ENCODE measurements around the gene WWOX. TPM values are rescaled to one million over a fixed set of nuclear protein-coding genes. Genes with fewer than 3 reads are reported as not detected.

Gene WWOX
- total and polyA plus RNA-seq, 2 donors (not counting 3 experiments of a cell fraction or from before 2014, with no cell fraction given) = 6.2 to 12.5 TPM

DNA sequence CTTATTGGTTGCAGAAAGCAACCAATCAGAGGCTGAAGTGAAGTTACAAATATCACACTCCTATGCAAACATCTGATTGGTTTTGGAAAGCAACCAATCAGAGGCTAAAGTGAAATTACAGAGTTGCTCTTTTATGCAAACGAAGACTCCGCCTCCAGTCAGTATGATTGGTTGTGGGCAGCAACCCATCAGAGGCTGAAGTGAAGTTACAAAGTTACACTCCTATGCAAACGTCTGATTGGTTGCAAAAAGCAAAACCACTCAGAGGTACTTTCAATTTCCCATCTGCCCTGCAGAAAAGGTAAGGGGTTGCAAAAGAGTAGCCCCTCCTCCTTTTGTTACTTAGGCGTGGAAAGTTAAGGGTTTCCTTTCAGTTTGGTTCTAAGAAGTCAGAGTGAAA lies 803.8 kb downstream of the WWOX start:
- no peaks in the 10 kb centered on the region for H3K36me3 ChIP-seq (ENCODE audit: control insufficient read depth in 2 of 2, extremely low read depth in 1 of 2, insufficient read depth in 2 of 2, low read length in 2 of 2)
- no peaks in the 10 kb centered on the region for H4K20me1 ChIP-seq (replicated peaks; ENCODE audit: control insufficient read depth, extremely low read depth, insufficient read depth, low read length)
- H3K9ac ChIP-seq (replicated peaks; ENCODE audit: extremely low read depth, insufficient read depth, low read length) = no peak overlapping the region
- no peaks in the 10 kb centered on the region for H3K4me1 ChIP-seq (ENCODE audit: control insufficient read depth, extremely low read depth, insufficient read depth, low read length)
- no peak for DNase-seq (ENCODE audit: low read depth, low spot score)
- H3K9me1 ChIP-seq (replicated peaks; ENCODE audit: control insufficient read depth, extremely low read depth, insufficient read depth, low read length) = no peaks in the 10 kb centered on the region
- intact Hi-C loops (cut with micrococcal nuclease) (no loop called here), dilution Hi-C loops (cut with MboI; ENCODE audit: extremely low pct_ligation_motif_present, low sequenced_read_pairs) (no loop called here)
- TF ChIP-seq, protein P1, sequence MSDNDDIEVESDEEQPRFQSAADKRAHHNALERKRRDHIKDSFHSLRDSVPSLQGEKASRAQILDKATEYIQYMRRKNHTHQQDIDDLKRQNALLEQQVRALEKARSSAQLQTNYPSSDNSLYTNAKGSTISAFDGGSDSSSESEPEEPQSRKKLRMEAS (IDR thresholded peaks at IDR 0.05; ENCODE audit: insufficient read depth, insufficient read length) = no peak
- TF ChIP-seq GATA2 (IDR thresholded peaks at IDR 0.05; ENCODE audit: insufficient read depth, insufficient read length, low read depth, low read length) = no peak
- TF ChIP-seq FOS (IDR thresholded peaks at IDR 0.05; ENCODE audit: borderline replicate concordance, insufficient read depth, low read length) = no peak
- TF ChIP-seq, protein P2, sequence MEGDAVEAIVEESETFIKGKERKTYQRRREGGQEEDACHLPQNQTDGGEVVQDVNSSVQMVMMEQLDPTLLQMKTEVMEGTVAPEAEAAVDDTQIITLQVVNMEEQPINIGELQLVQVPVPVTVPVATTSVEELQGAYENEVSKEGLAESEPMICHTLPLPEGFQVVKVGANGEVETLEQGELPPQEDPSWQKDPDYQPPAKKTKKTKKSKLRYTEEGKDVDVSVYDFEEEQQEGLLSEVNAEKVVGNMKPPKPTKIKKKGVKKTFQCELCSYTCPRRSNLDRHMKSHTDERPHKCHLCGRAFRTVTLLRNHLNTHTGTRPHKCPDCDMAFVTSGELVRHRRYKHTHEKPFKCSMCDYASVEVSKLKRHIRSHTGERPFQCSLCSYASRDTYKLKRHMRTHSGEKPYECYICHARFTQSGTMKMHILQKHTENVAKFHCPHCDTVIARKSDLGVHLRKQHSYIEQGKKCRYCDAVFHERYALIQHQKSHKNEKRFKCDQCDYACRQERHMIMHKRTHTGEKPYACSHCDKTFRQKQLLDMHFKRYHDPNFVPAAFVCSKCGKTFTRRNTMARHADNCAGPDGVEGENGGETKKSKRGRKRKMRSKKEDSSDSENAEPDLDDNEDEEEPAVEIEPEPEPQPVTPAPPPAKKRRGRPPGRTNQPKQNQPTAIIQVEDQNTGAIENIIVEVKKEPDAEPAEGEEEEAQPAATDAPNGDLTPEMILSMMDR (IDR thresholded peaks at IDR 0.05; ENCODE audit: extremely low read depth in 1 of 2, insufficient read depth in 1 of 2, low read depth in 1 of 2, low read length in 2 of 2) = no peak
- no peak for TF ChIP-seq MYC (IDR thresholded peaks at IDR 0.05; ENCODE audit: low read depth, low read length)
- TF ChIP-seq POLR2AphosphoS5 (IDR thresholded peaks at IDR 0.05; ENCODE audit: insufficient read depth, low read depth, low read length) = no peak
- ChIA-PET CTCF (no interaction called here), POLR2A (no interaction called here)
- FAIRE-seq = no peak
- no TSS peak for BruUV-seq (replicated peaks)
- no peak overlapping the region for H3K27ac ChIP-seq (ENCODE audit: insufficient read depth, low read depth, low read length)
- no peak overlapping the region for H3K4me3 ChIP-seq (replicated peaks in 1 of 3; ENCODE audit: insufficient read depth in 1 of 3, low read depth in 1 of 3, low read length in 3 of 3)
- peaks cover 5% of the 10 kb centered on the region for H3K9me3 ChIP-seq (replicated peaks; ENCODE audit: control insufficient read depth, insufficient read depth, low read length)
- no peaks in the 10 kb centered on the region for H3K27me3 ChIP-seq (ENCODE audit: control insufficient read depth in 2 of 2, insufficient read depth in 2 of 2, low read length in 2 of 2)
- no peaks in the 10 kb centered on the region for H3K79me2 ChIP-seq (ENCODE audit: control insufficient read depth, insufficient read depth, low read length)
- H3K4me2 ChIP-seq (ENCODE audit: insufficient read depth, low read length) = no peak overlapping the region
- no peak overlapping the region for H2AFZ ChIP-seq (ENCODE audit: low read depth, low read length)

DNA sequence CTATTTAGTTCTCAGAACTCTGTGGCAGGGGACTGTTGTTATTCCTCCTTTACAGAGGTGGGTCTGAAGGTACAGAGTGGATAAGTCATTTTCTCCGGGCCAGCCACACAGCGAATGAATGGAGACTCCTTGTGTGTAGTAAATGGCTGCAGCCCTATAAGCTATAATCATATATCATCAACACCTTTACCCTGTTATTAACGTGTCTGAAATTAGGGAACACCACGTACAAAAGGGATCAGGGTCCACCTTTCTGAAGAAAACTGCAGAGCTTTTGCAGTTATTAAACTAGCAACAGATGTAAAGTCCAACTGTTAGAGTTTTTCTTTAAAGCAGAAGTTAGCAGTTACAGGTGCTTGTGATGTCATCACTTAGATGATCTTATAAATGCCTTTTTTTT lies 804.4 kb downstream of the WWOX start:
- no peak for TF ChIP-seq MYC (IDR thresholded peaks at IDR 0.05; ENCODE audit: low read depth, low read length)
- no peak for TF ChIP-seq JUN (IDR thresholded peaks at IDR 0.05; ENCODE audit: borderline replicate concordance, insufficient read depth, insufficient read length, low read depth)
- TF ChIP-seq EZH2 (IDR thresholded peaks at IDR 0.05; ENCODE audit: borderline replicate concordance, low read depth, low read length, severe bottlenecking) = no peak
- Histone ChIP-seq H3K79me2 (ENCODE audit: control insufficient read depth, insufficient read depth, low read length) (no peaks in the 10 kb centered on the region), H4K20me1 (replicated peaks; ENCODE audit: control insufficient read depth, extremely low read depth, insufficient read depth, low read length) (no peaks in the 10 kb centered on the region), H3K4me2 (ENCODE audit: insufficient read depth, low read length) (no peak overlapping the region), H3K9ac (replicated peaks; ENCODE audit: extremely low read depth, insufficient read depth, low read length) (no peak overlapping the region), H3K9me1 (replicated peaks; ENCODE audit: control insufficient read depth, extremely low read depth, insufficient read depth, low read length) (no peaks in the 10 kb centered on the region), H2AFZ (ENCODE audit: low read depth, low read length) (no peak overlapping the region), H3K4me3 (replicated peaks in 1 of 3; ENCODE audit: insufficient read depth in 1 of 3, low read depth in 1 of 3, low read length in 3 of 3) (no peak overlapping the region), H3K27me3 (ENCODE audit: control insufficient read depth in 2 of 2, insufficient read depth in 2 of 2, low read length in 2 of 2) (no peaks in the 10 kb centered on the region), H3K27ac (ENCODE audit: insufficient read depth, low read depth, low read length) (no peak overlapping the region), H3K9me3 (replicated peaks; ENCODE audit: control insufficient read depth, insufficient read depth, low read length) (peaks cover 5% of the 10 kb centered on the region), H3K36me3 (ENCODE audit: control insufficient read depth in 2 of 2, extremely low read depth in 1 of 2, insufficient read depth in 2 of 2, low read length in 2 of 2) (no peaks in the 10 kb centered on the region), H3K4me1 (ENCODE audit: control insufficient read depth, extremely low read depth, insufficient read depth, low read length) (no peaks in the 10 kb centered on the region)
- POLR2A ChIA-PET = no interaction called here
- FAIRE-seq (no peak), DNase-seq (ENCODE audit: low read depth, low spot score) (no peak)
- CTCF ChIA-PET = no interaction called here
- BruUV-seq (replicated peaks) = no TSS peak
- intact Hi-C loops (cut with micrococcal nuclease) (no loop called here), dilution Hi-C loops (cut with MboI; ENCODE audit: extremely low pct_ligation_motif_present, low sequenced_read_pairs) (no loop called here)
